Testis (tissue), 3 donors: ENCODE measurements around the gene SLC35F2. TPM values are rescaled to one million over a fixed set of nuclear protein-coding genes. Genes with fewer than 3 reads are reported as not detected.

ENCODE experiments used
- DNase-seq: peaks from one replicate; pipeline ENCODE4 v3.0.0-alpha.2; 2019
- H3K27ac ChIP-seq, 2 donors: fragments of 200-600 bp; sonication (generic); one replicate each; pipeline ENCODE4 v1.5.1; 2019
- H3K27me3 ChIP-seq: fragments of 200-600 bp; sonication (generic); one replicate; pipeline ENCODE4 v1.5.1; 2019
- H3K36me3 ChIP-seq: fragments of 200-600 bp; sonication (generic); one replicate; pipeline ENCODE4 v1.5.1; 2017; ENCODE audit warnings: low read depth; ENCODE audit errors: missing control alignments
- H3K4me1 ChIP-seq: fragments of 200-600 bp; sonication (generic); one replicate; pipeline ENCODE4 v1.5.1; 2019
- H3K4me3 ChIP-seq, 2 donors: fragments of 200-600 bp; sonication (generic); one replicate each; pipeline ENCODE4 v1.5.1; 2017 to 2019
- H3K9me3 ChIP-seq: fragments of 200-600 bp; sonication (generic); one replicate; pipeline ENCODE4 v1.5.1; 2017
- CTCF ChIP-seq, 3 experiments: fragments of 450-650 bp in 2 of 3; fragments of 200-600 bp in 1 of 3; sonication (generic) in 1 of 3; IDR thresholded peaks; one replicate each; pipeline ENCODE4 v1.5.1; 2016 to 2019; ENCODE audit warnings: antibody characterized with exemption in 3 of 3, mild to moderate bottlenecking in 2 of 3, moderate library complexity in 1 of 3
- POLR2A ChIP-seq: fragments of 450-650 bp; IDR thresholded peaks from one replicate; pipeline ENCODE4 v1.6.1; 2017; ENCODE audit warnings: antibody characterized with exemption, mild to moderate bottlenecking, moderate library complexity
- WGBS, 2 donors: methylation state at CpG; one replicate each; pipeline ENCODE4 v1.1.5; 2018; 5-methylcytosine and 5-hydroxymethylcytosine counted together
- intact Hi-C: fragments of 100-400 bp; cut with DNase I; formaldehyde crosslinking; loops from one replicate; pipeline ENCODE4 v1.15.1; 2023; ENCODE audit warnings: low total_unique reads
- polyA plus RNA-seq: library from polyadenylated mRNA; stranded (reverse); fragments of 350-450 nt; fragmentation: Illumina TruSeq; extraction: RNeasy Lipid Tissue Mini Kit (QIAGEN cat#74804); gene quantifications from one replicate; pipeline ENCODE4 v1.2.3, GENCODE V29; 2014; ENCODE audit warnings: low read depth, low replicate concordance; ENCODE audit not compliant: insufficient read depth
- total RNA-seq, 2 donors: library from RNA; depleted of rRNA; stranded (reverse); fragments of >200 nt; gene quantifications; one replicate each; pipeline ENCODE4 v1.2.3, GENCODE V29; 2016

The SLC35F2 gene
- total and polyA plus RNA-seq, 3 donors from 2014 or later, result 7.8 to 12.9 (median 8.0) TPM

- WGBS, 2 donors, result 67 to 76% methylated on average over 5 of the region's 5 CpGs
- Histone ChIP-seq H3K4me3 (no peak overlapping the region), H3K4me1 (peaks cover 3% of the 10 kb centered on the region), H3K9me3 (no peaks in the 10 kb centered on the region), H3K27ac (no peak overlapping the region), H3K27me3 (no peaks in the 10 kb centered on the region), H3K36me3 (no peaks in the 10 kb centered on the region)
- TF ChIP-seq POLR2A (no peak), CTCF (IDR thresholded peaks at IDR 0.05) (no peak)
- no peak for DNase-seq
- intact Hi-C loops, result no loop called here
These were observed 27.6 kb downstream of the SLC35F2 start for GRCh38 chr11:107830915-107831540.

GRCh38 chr11:107827041-107827440 lies 31.5 kb downstream of the SLC35F2 start:
- 91% methylated on average over 3 of the region's 3 CpGs for WGBS, 2 donors
- Histone ChIP-seq H3K36me3 (no peaks in the 10 kb centered on the region), H3K9me3 (no peaks in the 10 kb centered on the region), H3K27ac (no peak overlapping the region), H3K27me3 (no peaks in the 10 kb centered on the region), H3K4me3 (no peak overlapping the region), H3K4me1 (no peaks in the 10 kb centered on the region)
- TF ChIP-seq POLR2A, result no peak
- no peak for TF ChIP-seq CTCF (IDR thresholded peaks at IDR 0.05)
- intact Hi-C loops, result no loop called here
- DNase-seq, result no peak

GRCh38 chr11:107825875-107826274 lies 32.7 kb downstream of the SLC35F2 start:
- Histone ChIP-seq H3K9me3 (no peaks in the 10 kb centered on the region), H3K4me1 (no peaks in the 10 kb centered on the region), H3K4me3 (no peak overlapping the region), H3K36me3 (no peaks in the 10 kb centered on the region), H3K27me3 (no peaks in the 10 kb centered on the region), H3K27ac (no peak overlapping the region)
- intact Hi-C loops, result no loop called here
- DNase-seq, result no peak
- 90 to 98% methylated on average over 2 of the region's 2 CpGs for WGBS, 2 donors
- no peak for TF ChIP-seq CTCF (IDR thresholded peaks at IDR 0.05)
- no peak for TF ChIP-seq POLR2A

GRCh38 chr11:107824668-107825369 lies 33.8 kb downstream of the SLC35F2 start:
- no peak for TF ChIP-seq POLR2A
- no peak for TF ChIP-seq CTCF (IDR thresholded peaks at IDR 0.05)
- no peak overlapping the region for H3K27ac ChIP-seq
- no peaks in the 10 kb centered on the region for H3K36me3 ChIP-seq
- H3K4me3 ChIP-seq, result no peak overlapping the region
- 89% methylated on average over 5 of the region's 5 CpGs for WGBS, 2 donors
- no peak for DNase-seq
- no peaks in the 10 kb centered on the region for H3K4me1 ChIP-seq
- H3K9me3 ChIP-seq, result no peaks in the 10 kb centered on the region
- H3K27me3 ChIP-seq, result no peaks in the 10 kb centered on the region
- intact Hi-C loops, result no loop called here
